ENCODE data around the gene PTPRM. TPM values are rescaled to one million over a fixed set of nuclear protein-coding genes. Genes with fewer than 3 reads are reported as not detected.

Gene PTPRM
- polyA plus RNA-seq, 2 of the 4 experiments (the other 2 are of a cell fraction), result 44.5 to 199 TPM

GRCh38 chr18:7742224-7742623, 175.1 kb downstream of the PTPRM start:
- Histone ChIP-seq H3K4me1 (no peaks in the 10 kb centered on the region), H3K9me3 (peaks cover 22% of the 10 kb centered on the region; the same call in 2 of the 3 replicates), H3K27ac (no peak overlapping the region), H3K4me3 (no peak overlapping the region), H3K4me2 (no peak overlapping the region)
- TF ChIP-seq HEYL (CRISPR knock-in tag; IDR thresholded peaks at IDR 0.05), result no peak
- POLR2A ChIA-PET, result no interaction called here
- FAIRE-seq (no peak), ATAC-seq (no peak), DNase-seq (ENCODE audit: low read depth in 1 of 2, low spot score in 1 of 2) (no peak)
- 96% methylated on average over 2 of the region's 2 CpGs for WGBS (ENCODE audit: missing lambda C conversion rate)
- CTCF ChIA-PET, result interaction anchor here (2.0 kb wide), 1 partner anchor 10 kb away, joined by 4 read pairs; no protein-coding TSS in a partner anchor

DNA sequence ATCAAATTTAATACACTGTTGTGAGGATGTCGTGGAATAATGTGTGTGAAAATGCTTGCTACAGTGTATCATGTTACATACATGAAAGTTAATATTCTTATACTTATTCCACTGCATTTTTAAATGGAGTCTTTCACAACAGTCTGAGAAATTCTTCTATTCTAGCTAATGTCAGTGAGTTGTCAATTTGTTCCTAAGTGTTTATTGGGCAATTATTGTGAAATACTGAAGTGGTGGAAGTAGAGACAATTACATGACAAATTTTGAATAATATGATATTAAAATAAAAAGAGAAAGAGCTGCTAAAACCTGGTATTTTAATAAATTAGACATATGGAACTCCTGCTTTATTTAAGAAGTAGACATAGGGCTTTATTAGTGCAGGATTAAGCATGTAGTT, 176.1 kb downstream of the PTPRM start:
- H3K4me1 ChIP-seq, result peaks cover 5% of the 10 kb centered on the region; the same call in 2 of the 3 replicates
- DNase-seq (ENCODE audit: low read depth in 1 of 2, low spot score in 1 of 2), result no peak
- POLR2A ChIA-PET, result no interaction called here
- no peak for ATAC-seq
- no peak overlapping the region for H3K4me2 ChIP-seq
- TF ChIP-seq, protein P1, sequence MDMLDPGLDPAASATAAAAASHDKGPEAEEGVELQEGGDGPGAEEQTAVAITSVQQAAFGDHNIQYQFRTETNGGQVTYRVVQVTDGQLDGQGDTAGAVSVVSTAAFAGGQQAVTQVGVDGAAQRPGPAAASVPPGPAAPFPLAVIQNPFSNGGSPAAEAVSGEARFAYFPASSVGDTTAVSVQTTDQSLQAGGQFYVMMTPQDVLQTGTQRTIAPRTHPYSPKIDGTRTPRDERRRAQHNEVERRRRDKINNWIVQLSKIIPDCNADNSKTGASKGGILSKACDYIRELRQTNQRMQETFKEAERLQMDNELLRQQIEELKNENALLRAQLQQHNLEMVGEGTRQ (IDR thresholded peaks at IDR 0.05), result no peak
- no peak for TF ChIP-seq CEBPB (IDR thresholded peaks at IDR 0.05)
- TF ChIP-seq HOXA7 (CRISPR knock-in tag; IDR thresholded peaks at IDR 0.05), result no peak
- TF ChIP-seq, protein P2, sequence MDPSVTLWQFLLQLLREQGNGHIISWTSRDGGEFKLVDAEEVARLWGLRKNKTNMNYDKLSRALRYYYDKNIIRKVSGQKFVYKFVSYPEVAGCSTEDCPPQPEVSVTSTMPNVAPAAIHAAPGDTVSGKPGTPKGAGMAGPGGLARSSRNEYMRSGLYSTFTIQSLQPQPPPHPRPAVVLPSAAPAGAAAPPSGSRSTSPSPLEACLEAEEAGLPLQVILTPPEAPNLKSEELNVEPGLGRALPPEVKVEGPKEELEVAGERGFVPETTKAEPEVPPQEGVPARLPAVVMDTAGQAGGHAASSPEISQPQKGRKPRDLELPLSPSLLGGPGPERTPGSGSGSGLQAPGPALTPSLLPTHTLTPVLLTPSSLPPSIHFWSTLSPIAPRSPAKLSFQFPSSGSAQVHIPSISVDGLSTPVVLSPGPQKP (IDR thresholded peaks at IDR 0.05; ENCODE audit: low read depth, low read length), result no peak
- no peak for TF ChIP-seq CHD2 (IDR thresholded peaks at IDR 0.05; ENCODE audit: low read length, partially characterized antibody)
- no peak for TF ChIP-seq FOXS1 (CRISPR knock-in tag; IDR thresholded peaks at IDR 0.05)
- no peak for TF ChIP-seq ZNF302 (CRISPR knock-in tag; IDR thresholded peaks at IDR 0.05)
- no peak for TF ChIP-seq NR3C1 (IDR thresholded peaks at IDR 0.05)
- no peak for TF ChIP-seq ESRRA (IDR thresholded peaks at IDR 0.05; ENCODE audit: borderline replicate concordance, low read length)
- TF ChIP-seq KDM5A (IDR thresholded peaks at IDR 0.05), result no peak
- no peak for TF ChIP-seq BCL3 (IDR thresholded peaks at IDR 0.05)
- TF ChIP-seq CTCF (IDR thresholded peaks at IDR 0.05), result no peak
- no peak for TF ChIP-seq JUNB (IDR thresholded peaks at IDR 0.05)
- no peak for TF ChIP-seq NPAS2 (CRISPR knock-in tag; IDR thresholded peaks at IDR 0.05; ENCODE audit: borderline replicate concordance)
- no peak for TF ChIP-seq MAFK (IDR thresholded peaks at IDR 0.05; ENCODE audit: partially characterized antibody)
- no peak for TF ChIP-seq EP300 (IDR thresholded peaks at IDR 0.05)
- H3K4me3 ChIP-seq, result no peak overlapping the region
- H3K9me3 ChIP-seq, result peaks cover 22% of the 10 kb centered on the region; the same call in 2 of the 3 replicates
- no peak for FAIRE-seq
- CTCF ChIA-PET, result interaction anchor here (1.2 kb wide), 1 partner anchor 176 kb away, joined by 5 read pairs; the partner anchor contains the start of gene PTPRM
- 86% methylated on average over 1 of the region's 1 CpG for WGBS (ENCODE audit: missing lambda C conversion rate)
- H3K27ac ChIP-seq, result no peak overlapping the region

DNA sequence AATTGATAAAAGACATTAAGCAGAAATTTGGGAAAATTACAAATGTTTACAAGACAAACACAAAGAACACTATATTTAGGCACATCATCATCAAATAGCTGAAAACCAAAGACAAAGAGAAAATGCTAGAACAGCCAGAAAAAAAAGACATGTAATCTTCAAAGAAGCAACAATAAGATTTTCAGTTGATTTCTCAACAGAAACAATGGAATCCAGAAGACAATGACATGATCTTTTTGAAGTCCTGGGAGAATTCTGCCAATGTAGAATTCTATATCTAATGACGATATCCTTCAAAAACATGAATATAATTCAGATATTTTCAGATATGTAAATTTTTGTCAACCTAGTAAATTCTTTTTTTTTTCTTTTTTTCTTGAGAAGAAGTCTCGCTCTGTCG, 179.0 kb downstream of the PTPRM start:
- DNase-seq (ENCODE audit: low read depth in 1 of 2, low spot score in 1 of 2), result no peak
- ChIA-PET CTCF (interaction anchor here (0.7 to 1.6 kb wide), 2 partner anchors 129 to 473 kb away, joined by 3 read pairs; no protein-coding TSS in a partner anchor), POLR2A (no interaction called here)
- ATAC-seq, result no peak
- no peak for TF ChIP-seq CHD2 (IDR thresholded peaks at IDR 0.05; ENCODE audit: low read length, partially characterized antibody)
- Histone ChIP-seq H3K4me1 (peaks cover 33% of the 10 kb centered on the region), H3K9me3 (peaks cover 22% of the 10 kb centered on the region; the same call in 2 of the 3 replicates), H3K4me3 (no peak overlapping the region), H3K27ac (no peak overlapping the region), H3K4me2 (no peak overlapping the region)
- no peak for FAIRE-seq
- WGBS (ENCODE audit: missing lambda C conversion rate), result 92% methylated on average over 3 of the region's 3 CpGs
